NCI-H510A (cell line): ENCODE data around the gene BPIFB6.

ENCODE experiments used
- DNase-seq: peaks from one replicate; lab custom pipeline; 2025; lab: John Stamatoyannopoulos, UW

BPIFB6 gene

GRCh38 chr20:33031531-33031930, at the start of gene BPIFB6:
Gene BPIFB6 (plus strand): TSS chr20:33031648. CDS start chr20:33031648, 0 bp downstream.
- DNase-seq: no peak

GRCh38 chr20:32982617-32983458, 48.6 kb upstream of the BPIFB6 start:
- DNase-seq: no peak

- no peak for DNase-seq
Observed at GRCh38 chr20:32983459-32984112, 47.9 kb upstream of the BPIFB6 start.

GRCh38 chr20:32984196-32984595, 47.3 kb upstream of the BPIFB6 start:
- no peak for DNase-seq

- DNase-seq: no peak
Observed at GRCh38 chr20:32984631-32985354, 46.7 kb upstream of the BPIFB6 start.

- DNase-seq: no peak
Observed at GRCh38 chr20:32985596-32985995, 45.9 kb upstream of the BPIFB6 start.

- DNase-seq: no peak
Observed at GRCh38 chr20:32986331-32986966, 45.0 kb upstream of the BPIFB6 start.

GRCh38 chr20:32987044-32987825, 44.2 kb upstream of the BPIFB6 start:
- DNase-seq: no peak

GRCh38 chr20:32988008-32988407, 43.4 kb upstream of the BPIFB6 start:
- no peak for DNase-seq

GRCh38 chr20:32989507-32990283, 41.8 kb upstream of the BPIFB6 start:
- DNase-seq: no peak

- no peak for DNase-seq
Observed at GRCh38 chr20:32990426-32990825, 41.0 kb upstream of the BPIFB6 start.

- no peak for DNase-seq
Observed at GRCh38 chr20:32991383-32991782, 40.1 kb upstream of the BPIFB6 start.

GRCh38 chr20:32991792-32992641, 39.4 kb upstream of the BPIFB6 start:
- no peak for DNase-seq

- DNase-seq: no peak
Observed at GRCh38 chr20:32993496-32994050, 37.9 kb upstream of the BPIFB6 start.

- no peak for DNase-seq
Observed at GRCh38 chr20:32995802-32996201, 35.6 kb upstream of the BPIFB6 start.

GRCh38 chr20:32997431-32997830, 34.0 kb upstream of the BPIFB6 start:
- DNase-seq: no peak

- no peak for DNase-seq
Observed at GRCh38 chr20:32999603-33000250, 31.7 kb upstream of the BPIFB6 start.

GRCh38 chr20:33000802-33001466, 30.5 kb upstream of the BPIFB6 start:
- DNase-seq: no peak
